ENCODE measurements around the gene ABCA7. TPM values are rescaled to one million over a fixed set of nuclear protein-coding genes. Genes with fewer than 3 reads are reported as not detected.

ABCA7 gene
- total and polyA plus RNA-seq, 4 donors: 3.0 to 60.9 (median 4.8) TPM

DNA sequence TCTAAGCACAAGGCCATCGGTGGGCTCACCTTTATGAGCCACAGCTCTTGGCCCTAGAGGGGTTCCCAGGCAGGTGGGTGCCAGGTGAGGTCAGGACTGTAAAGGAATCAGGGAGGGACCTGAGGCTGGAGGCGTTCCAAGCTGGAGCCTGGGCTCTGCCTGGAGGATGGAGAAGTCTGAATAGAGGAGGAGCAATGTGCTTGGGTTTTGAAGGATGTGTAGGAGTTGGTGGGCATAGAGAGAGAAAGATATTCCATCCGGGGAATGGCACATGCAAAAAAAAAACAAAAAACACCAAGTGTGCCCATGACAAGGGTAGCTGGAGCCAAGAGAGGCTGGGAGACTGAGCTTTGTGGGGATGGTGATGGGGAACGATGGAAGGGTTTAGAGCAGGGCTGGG is 37.3 kb upstream of the ABCA7 start (continued):
- TF ChIP-seq, protein P1, sequence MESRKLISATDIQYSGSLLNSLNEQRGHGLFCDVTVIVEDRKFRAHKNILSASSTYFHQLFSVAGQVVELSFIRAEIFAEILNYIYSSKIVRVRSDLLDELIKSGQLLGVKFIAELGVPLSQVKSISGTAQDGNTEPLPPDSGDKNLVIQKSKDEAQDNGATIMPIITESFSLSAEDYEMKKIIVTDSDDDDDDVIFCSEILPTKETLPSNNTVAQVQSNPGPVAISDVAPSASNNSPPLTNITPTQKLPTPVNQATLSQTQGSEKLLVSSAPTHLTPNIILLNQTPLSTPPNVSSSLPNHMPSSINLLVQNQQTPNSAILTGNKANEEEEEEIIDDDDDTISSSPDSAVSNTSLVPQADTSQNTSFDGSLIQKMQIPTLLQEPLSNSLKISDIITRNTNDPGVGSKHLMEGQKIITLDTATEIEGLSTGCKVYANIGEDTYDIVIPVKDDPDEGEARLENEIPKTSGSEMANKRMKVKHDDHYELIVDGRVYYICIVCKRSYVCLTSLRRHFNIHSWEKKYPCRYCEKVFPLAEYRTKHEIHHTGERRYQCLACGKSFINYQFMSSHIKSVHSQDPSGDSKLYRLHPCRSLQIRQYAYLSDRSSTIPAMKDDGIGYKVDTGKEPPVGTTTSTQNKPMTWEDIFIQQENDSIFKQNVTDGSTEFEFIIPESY (IDR thresholded peaks at IDR 0.05): no peak
- no peak for TF ChIP-seq EGR1 (IDR thresholded peaks at IDR 0.05; ENCODE audit: low read depth in 2 of 2)

DNA sequence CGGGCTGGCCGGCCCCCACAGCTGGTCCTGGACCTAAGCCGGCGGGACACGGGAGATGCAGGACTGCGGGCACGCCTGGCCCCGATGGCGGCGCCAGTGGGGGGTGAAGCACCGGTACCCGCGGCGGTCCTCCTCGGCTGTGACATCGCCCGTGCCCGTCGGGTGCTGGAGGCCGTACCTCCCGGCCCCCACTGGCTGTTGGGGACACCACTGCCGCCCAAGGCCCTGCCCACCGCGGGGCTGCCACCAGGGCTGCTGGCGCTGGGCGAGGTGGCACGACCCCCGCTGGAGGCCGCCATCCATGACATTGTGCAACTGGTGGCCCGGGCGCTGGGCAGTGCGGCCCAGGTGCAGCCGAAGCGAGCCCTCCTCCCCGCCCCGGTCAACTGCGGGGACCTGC is 36.6 kb upstream of the ABCA7 start:
- DNase-seq (ENCODE audit: low spot score): no peak
- H3K4me1 ChIP-seq (ENCODE audit: control insufficient read depth in 4 of 4, insufficient read depth in 4 of 4, low read length in 3 of 4): peaks cover 0 to 10% (median 4%) of the 10 kb centered on the region in 4 donors
- WGBS: 82% methylated on average over 37 of the region's 37 CpGs

More for the DNA sequence above, 36.6 kb upstream of the ABCA7 start:
- H3K9ac ChIP-seq (ENCODE audit: low read depth in 1 of 2, low read length in 2 of 2): no peak overlapping the region
- peaks cover 0 to 4% (median 3%) of the 10 kb centered on the region in 4 donors for H3K27me3 ChIP-seq (ENCODE audit: control insufficient read depth in 4 of 4, insufficient read depth in 4 of 4, low read length in 3 of 4)
- TF ChIP-seq EGR1 (IDR thresholded peaks at IDR 0.05; ENCODE audit: low read depth in 2 of 2): no peak
- no peak for TF ChIP-seq GABPA (IDR thresholded peaks at IDR 0.05 in 1 of 2, conservative IDR thresholded peaks at IDR 0.05 in 1 of 2)
- TF ChIP-seq CTCF (IDR thresholded peaks at IDR 0.05; ENCODE audit: low read depth, low read length, missing input control): no peak
- no peak for TF ChIP-seq JUND (IDR thresholded peaks at IDR 0.05)
- TF ChIP-seq, protein P2, sequence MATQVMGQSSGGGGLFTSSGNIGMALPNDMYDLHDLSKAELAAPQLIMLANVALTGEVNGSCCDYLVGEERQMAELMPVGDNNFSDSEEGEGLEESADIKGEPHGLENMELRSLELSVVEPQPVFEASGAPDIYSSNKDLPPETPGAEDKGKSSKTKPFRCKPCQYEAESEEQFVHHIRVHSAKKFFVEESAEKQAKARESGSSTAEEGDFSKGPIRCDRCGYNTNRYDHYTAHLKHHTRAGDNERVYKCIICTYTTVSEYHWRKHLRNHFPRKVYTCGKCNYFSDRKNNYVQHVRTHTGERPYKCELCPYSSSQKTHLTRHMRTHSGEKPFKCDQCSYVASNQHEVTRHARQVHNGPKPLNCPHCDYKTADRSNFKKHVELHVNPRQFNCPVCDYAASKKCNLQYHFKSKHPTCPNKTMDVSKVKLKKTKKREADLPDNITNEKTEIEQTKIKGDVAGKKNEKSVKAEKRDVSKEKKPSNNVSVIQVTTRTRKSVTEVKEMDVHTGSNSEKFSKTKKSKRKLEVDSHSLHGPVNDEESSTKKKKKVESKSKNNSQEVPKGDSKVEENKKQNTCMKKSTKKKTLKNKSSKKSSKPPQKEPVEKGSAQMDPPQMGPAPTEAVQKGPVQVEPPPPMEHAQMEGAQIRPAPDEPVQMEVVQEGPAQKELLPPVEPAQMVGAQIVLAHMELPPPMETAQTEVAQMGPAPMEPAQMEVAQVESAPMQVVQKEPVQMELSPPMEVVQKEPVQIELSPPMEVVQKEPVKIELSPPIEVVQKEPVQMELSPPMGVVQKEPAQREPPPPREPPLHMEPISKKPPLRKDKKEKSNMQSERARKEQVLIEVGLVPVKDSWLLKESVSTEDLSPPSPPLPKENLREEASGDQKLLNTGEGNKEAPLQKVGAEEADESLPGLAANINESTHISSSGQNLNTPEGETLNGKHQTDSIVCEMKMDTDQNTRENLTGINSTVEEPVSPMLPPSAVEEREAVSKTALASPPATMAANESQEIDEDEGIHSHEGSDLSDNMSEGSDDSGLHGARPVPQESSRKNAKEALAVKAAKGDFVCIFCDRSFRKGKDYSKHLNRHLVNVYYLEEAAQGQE (IDR thresholded peaks at IDR 0.05): no peak
- TF ChIP-seq RAD21 (IDR thresholded peaks at IDR 0.05): no peak
- no peak for TF ChIP-seq HNF4G (IDR thresholded peaks at IDR 0.05)
- no peak for TF ChIP-seq SP1 (IDR thresholded peaks at IDR 0.05)
- TF ChIP-seq HNF4A (conservative IDR thresholded peaks at IDR 0.05): no peak
- TF ChIP-seq YY1 (IDR thresholded peaks at IDR 0.05): no peak
- no peak for TF ChIP-seq NR2F2 (IDR thresholded peaks at IDR 0.05)
- TF ChIP-seq FOXA2 (IDR thresholded peaks at IDR 0.05): no peak
- TF ChIP-seq, protein P3, sequence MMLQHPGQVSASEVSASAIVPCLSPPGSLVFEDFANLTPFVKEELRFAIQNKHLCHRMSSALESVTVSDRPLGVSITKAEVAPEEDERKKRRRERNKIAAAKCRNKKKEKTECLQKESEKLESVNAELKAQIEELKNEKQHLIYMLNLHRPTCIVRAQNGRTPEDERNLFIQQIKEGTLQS (IDR thresholded peaks at IDR 0.05): no peak
- no peak for TF ChIP-seq FOXA1 (IDR thresholded peaks at IDR 0.05)
- TF ChIP-seq TAF1 (conservative IDR thresholded peaks at IDR 0.05): no peak
- no peak for TF ChIP-seq RXRA (IDR thresholded peaks at IDR 0.05)
- TF ChIP-seq MAX (IDR thresholded peaks at IDR 0.05): no peak
- no peaks in the 10 kb centered on the region for H3K9me3 ChIP-seq (ENCODE audit: control insufficient read depth in 4 of 4, low read length in 3 of 4)
- no peak overlapping the region for H3K27ac ChIP-seq (ENCODE audit: low read depth in 1 of 2, low read length in 2 of 2)
- H3K36me3 ChIP-seq (ENCODE audit: control insufficient read depth in 4 of 4, insufficient read depth in 3 of 4, low read depth in 1 of 4, low read length in 3 of 4): no peaks in the 10 kb centered on the region
- H3K4me3 ChIP-seq (ENCODE audit: low read depth in 1 of 3, low read length in 3 of 3): no peak overlapping the region
